HG03103 (cell line): ENCODE data around the gene RRBP1.

Source experiments
- ATAC-seq: cut with Tn5 transposase; IDR thresholded peaks from one replicate; pipeline ENCODE4 v1.9.1; 2021; ENCODE audit warnings: low read depth; ENCODE audit not compliant: unreplicated experiment

RRBP1 gene

DNA sequence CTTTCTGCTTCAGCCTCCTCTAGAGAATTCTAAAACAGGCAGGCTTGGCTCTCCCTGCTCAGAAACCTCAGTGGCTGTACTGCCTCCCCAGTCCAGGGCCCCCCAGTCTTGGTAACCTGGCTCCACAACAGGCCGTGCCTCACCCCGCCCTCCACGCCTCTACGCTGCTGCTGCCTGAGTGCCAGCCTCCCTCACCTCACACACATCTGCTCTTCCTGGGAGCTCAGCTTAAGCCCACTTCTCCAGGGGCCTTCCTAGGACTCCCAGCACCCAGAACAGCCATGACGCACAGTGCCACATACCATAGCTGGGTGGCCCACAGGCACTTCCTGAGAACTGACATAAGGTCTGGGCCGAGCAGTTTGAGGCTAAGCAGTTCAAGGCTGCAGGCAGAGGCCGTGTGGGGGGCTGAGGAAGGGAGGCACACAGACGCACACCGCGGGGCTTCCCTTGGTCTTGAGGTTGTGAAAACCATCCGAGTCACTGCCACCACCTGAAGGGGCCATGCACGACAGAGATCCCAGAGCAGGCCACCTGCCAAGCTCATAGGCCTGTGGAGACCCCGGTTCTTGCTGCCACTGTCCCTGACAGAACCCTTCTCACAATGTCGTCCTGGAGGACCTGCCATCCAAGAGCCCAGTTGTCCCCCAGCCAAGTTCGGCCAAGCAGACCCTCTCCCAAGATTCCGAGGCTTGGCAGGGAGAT lies 69.6 kb downstream of the RRBP1 start:
- ATAC-seq, result no peak

DNA sequence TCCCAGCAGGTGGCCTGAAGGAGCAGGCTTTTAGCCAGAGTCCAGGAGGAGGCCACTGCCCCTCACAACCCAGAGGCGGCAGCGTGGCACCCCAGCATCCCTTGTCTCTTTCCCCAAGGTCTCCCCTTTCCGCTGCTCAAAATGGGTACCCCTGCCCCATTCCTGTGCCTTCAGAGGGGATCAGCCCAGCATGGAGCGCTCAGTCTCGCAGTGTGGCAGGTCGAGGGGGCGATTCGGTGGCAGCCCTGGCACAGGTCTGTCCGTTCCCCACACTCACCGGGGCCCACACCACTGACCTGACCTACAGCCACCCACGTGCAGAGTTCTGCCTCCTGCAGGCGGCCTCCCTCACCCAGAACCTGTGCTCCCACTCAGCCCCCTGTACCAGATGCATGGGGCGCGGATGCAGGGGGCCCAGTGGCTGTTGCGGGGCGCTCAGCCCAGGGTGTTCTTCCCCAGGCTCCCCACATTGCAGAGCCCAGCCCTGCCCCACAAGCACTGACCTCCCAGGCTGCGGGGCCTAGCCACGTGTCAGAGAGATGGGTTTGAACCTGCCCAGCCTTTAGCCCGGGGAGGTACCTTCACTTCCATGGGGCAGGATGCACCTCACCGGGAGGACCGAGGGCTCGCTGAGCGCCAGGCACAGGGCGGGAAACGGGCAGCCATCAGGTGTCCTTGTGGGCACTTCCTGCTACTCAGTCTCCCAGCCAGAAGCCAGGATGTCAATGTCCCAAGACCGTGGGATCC lies 70.3 kb downstream of the RRBP1 start:
- no peak for ATAC-seq

DNA sequence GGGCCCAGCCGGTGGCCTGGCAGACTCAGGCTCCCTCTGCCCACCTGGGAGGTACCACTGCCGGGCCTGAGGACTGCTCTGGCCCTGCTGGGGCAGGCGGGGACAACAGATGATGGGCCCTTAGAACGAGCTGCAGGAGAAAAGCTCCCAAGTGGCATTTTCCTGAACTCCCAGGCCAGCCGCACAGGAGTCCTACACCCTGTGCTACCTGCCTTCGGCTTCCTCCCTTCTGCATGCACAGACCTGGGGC lies 70.8 kb downstream of the RRBP1 start:
- ATAC-seq, result no peak

DNA sequence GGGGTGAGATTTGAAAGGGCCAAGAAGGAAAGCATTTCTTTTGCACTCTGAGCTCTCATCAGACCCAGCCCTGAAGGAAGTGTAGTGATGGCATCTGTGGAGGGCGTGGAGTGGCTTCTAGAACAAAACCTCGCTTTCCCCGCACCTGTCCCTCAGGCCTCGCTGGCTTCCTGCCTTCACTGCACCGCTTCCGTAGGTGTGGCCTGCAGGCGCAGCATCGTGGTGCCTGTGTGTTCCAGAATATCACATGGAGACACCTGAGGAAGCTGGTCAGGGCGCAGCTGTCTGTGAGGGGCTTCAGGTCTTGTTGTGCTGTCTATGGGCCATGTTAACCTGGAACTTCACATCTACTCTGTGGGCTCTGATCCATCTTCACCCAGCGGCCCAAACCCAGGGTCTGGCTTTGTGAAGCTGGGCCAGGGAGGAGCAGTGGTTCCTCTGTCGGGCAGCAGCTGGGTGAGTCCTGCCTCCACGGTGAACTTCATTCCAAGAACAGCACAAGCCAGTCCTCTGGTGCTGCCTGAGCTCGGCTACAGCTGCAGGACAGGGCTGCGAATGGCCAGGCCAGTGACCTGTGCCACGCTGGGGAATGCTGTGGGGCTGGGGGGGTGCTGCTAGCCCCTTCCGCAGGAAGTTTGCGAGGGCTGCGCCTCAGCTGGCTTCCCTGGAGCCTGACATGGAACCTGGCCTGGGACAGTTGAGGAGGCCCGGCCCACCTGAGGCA lies 71.3 kb downstream of the RRBP1 start:
- ATAC-seq, result no peak

DNA sequence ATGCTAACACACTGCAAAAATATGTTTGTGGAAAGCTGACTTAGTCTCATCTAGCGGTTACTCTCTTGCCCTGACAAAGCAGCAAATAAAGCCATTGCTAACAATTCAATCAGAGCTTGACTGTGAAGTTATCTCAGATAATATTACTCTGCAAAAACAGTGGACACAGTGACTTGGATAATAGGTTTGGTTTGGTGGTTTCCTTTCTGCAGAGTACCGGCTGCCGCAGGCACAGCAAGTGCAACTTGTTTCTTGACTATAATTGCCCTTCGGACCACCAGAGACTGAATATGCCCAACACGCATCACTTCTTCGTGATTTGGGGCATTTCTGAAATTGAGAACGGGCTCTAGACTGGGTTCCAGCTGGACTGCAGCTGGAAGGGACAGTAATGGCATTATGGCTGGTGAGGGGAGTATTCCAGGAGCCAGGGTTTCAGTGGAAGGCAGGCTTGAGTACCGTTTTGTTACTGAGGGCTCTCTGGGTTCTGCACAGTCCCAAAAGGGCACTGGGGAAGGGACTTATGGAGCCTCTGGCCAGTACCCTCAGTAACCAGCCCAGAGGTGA lies 72.1 kb downstream of the RRBP1 start:
- ATAC-seq, result no peak

DNA sequence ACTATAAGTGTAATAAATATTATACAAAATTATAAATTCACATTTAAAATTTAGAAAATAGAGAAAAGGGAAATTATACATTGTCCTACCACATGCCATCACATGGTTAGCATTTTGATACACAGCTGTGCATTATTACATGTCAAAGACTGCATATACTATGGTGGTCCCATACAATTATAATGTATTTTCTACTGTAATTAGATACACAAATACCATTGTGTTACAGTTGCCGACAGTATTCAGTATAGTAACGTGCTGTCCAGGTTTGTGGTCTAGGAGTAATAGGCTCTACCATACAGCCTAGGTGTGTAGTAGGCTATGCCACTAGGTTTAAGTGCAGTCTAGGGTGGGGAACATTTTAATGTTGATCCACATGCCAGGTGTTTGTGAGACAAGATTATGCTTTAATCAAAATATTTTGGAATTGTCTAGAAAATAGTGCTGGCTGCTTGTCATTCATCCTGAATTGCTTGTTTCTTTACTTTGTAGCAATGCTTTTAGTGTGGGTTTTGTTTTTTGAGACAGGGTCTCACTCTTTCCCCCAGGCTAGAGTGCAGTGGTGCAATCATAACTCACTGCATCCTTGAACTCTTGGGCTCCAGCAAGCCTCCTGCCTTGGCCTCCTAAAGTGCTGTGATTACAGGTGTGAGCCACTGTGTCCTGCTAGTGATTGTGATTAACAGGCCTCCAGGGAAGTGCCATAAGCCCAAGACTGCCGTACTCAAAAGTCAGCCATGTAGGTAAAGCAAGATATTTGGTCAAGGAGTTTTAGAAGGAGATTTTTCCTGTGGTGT lies 73.1 kb downstream of the RRBP1 start:
- no peak for ATAC-seq

DNA sequence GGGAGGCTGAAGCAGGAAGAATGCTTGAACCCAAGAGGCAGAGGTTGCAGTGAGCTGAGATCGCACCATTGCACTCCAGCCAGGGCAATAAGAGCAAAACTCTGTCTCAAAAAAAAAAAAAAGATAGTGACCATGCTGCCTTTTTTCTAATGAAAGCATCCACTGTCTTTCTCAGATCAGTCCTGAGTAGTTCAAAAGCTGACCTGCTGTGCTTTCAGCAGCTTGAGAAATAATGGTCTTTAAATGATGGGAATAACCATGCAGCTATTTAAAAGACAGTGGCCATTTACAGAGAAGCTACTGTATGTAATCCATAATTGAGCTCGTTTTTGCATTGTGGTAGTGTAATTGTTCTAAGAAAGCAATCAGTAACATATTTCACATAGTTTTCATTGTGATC lies 76.0 kb downstream of the RRBP1 start:
- ATAC-seq, result no peak

DNA sequence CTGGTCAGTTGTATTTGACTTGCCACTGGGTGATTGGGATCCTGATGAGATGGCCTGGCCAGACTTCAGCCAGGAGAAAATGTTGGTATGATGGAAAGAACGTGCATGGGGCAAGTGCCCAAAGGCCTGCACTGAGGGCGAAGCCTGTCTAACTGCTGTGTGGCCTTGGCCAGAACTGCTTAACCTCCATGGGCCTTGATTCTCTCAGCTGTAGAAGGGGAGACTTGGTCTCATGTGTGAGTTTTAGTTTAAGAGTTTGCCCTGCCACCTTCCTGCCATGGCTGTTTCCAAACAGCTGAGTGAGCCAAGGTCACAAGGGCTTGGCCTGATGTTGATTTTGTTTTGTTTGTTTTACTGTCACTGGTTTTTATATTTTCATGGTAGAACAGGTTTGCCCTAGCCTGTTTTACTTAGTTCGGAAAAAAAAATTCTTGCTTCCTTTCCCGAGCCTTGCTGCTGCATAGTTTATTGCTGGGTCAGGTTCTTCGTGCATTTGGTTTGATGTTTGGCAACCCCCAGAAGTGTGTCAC lies 76.8 kb downstream of the RRBP1 start:
- ATAC-seq, result no peak

DNA sequence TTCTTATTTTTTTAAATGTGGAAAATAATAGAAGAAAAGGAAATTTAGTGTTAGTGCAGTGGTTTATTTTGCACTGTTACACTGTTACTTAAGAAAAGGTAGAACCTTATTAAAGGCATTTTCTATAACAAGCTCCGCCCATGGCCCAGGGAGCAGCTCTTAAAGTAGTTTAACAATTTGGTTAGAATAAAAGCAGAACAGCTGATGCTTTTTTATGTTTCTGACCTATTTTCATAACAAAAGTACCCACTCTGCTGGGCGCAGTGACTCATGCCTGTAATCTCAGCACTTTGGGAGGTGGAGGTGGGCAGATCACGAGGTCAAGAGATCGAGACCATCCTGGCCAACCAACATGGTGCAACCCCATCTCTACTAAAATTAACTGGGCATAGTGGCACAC lies 79.5 kb downstream of the RRBP1 start:
- ATAC-seq, result no peak

DNA sequence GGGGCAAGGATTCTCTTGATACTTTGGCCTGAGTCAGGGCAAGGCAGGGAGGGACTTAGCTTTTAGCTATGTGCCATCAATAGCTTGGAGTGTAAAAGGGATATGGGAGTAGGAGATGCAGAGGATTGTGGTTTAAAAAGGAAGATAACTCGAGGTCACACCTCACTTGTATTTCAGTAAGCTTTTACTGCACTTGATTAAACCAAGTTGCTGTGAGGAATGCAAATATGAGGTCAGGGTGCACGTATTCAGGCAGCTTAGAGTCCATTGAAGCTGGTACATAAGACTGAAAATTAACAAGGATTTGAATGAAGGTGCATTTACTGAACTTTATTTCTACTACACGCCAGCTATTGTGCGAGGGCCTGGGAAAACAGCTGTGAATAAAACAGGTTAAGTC lies 80.1 kb downstream of the RRBP1 start:
- ATAC-seq, result no peak

DNA sequence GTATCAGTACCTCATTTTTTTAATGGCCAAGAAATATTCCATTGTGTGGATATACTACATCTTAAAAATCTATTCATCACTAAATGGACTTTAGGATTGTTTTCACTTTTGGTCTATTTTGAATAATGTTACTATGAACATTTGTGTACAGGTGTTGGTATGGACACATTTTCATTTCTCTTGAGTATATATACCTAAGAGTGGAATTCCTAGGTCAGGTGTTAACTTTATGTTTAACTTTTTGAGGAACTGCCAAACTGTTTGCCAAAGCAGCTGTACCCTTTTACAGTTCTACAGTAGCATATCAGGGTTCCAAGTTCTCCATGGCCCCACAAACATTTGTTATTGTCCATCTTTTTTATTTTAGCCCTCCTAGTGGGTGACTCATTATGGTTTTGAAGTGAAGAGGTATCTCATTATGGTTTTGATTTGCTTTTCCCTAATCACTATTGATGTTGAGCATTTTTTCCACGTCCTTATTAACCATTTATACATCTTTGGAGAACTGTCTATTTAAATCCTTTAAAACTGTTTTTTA lies 84.0 kb downstream of the RRBP1 start:
- no peak for ATAC-seq

DNA sequence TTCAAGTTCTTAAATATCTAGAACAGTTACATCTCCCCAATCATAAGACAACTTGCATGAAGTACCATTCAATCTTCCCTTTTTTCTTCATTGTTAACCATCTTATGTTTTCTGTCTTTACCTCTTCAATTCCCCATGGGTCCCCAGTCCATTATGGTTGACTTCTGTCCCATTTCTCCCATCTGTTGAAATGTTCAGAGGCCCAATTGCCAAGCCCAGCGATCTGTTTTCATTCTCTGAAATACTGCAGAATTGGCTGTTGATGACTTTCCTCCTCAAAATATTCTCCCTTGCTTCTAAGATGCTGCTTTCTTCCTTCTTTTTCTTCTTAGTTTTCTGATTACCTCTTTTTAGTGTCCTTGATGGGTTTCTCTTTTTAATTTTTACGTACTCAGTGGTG lies 86.2 kb downstream of the RRBP1 start:
- ATAC-seq, result no peak

DNA sequence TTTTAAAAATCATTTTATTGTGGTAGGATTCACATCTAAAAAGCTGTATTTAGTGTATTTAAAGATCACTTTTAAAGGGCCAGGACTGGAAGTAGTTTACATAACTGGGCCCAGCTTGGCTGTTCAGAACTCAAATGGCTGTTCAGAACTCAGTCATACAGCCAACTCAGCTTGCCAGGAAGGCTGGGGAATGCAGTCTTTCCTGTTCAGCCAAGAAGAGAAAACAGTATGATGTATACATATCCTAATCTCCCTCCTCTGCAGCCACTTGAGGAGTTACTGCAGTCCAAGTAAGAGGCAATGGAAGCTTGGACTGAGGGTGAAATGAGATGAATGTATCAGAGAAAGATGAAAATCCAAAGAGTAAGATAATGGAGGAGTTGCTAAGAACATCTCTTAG lies 87.6 kb downstream of the RRBP1 start:
- no peak for ATAC-seq

DNA sequence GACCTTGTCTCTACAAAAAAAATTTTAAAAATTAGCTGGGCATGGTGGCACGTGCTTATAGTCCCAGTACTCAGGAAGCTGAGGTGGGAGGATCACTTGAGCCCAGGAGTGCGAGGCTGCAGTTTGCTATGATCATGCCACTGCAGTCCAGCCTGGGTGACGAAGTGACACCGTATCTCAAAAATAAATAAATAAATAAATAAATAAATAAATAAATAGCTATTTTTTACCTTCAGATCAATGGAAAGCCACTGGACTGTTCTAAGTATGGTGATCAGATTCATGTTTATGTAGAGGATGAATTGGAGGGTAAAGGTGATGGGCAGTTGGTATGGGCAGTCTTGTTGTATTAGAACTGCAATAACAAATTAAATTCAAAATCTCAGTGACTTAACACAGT lies 88.1 kb downstream of the RRBP1 start:
- ATAC-seq, result no peak

DNA sequence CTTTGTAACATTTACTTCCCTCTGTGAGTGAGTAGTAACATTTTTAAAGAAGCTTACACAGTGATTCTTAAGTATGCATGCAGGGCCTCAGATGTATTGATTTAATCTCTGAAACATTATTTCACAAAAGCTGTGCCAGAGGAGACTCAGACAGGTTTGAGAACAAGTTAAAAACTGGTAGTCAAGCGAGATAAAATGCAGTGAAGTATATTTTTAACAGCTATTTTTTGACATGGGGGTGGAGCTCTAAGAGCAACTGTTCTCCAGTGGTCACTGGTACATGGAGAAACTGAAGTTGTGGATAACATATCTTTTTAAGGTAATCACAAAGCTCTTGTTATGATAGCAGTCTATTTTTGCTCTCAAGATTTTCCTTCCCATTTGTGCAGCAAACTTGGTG lies 91.8 kb downstream of the RRBP1 start:
- ATAC-seq, result no peak

DNA sequence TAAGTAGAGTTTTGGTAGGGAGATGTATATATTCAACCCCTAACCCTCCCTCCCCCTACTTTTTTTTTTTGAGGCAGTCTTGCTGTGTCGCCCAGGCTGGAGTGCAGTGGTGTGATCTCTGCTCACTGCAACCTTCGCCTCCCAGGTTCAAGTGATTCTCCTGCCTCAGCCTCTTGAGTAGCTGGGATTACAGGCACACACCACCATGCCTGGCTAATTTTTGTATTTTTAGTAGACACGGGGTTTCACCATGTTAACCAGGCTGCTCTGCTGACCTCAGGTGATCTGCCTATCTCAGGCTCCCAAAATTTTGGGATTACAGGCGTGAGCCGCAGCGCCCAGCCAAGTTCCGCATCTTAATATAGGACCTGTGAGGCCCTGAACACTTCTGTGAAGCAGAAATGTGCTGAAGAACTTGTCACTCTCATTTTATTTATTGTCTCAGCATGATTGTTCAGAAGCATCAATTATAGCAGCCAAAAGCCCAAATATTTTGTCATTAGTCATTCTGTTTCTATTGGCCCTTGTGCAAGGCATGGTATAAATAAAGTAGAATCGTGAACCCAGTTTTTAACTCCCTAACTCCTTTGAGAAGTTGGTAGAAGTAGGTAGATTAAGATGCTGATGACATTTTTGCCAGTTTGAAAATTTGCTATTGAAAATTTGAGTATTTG lies 92.7 kb downstream of the RRBP1 start:
- ATAC-seq, result no peak

DNA sequence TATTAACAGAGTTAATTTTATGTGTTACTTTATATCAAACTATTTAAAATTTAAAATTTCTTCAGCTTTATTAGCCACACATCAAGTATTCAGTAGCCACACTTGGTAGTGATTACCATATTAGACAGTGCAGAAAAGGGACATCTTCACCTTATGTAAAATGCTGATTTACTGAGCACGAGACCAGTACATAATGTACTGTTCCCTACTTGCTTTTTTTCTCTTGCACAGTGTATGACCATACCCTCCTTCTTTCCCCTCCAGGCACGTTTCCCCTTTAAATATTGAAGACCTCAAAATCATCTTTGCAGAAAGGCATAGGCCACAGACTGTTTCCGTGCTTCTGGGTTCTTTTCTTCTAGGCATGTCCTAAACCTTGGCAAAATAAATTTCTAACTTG lies 94.2 kb downstream of the RRBP1 start:
- ATAC-seq, result no peak

DNA sequence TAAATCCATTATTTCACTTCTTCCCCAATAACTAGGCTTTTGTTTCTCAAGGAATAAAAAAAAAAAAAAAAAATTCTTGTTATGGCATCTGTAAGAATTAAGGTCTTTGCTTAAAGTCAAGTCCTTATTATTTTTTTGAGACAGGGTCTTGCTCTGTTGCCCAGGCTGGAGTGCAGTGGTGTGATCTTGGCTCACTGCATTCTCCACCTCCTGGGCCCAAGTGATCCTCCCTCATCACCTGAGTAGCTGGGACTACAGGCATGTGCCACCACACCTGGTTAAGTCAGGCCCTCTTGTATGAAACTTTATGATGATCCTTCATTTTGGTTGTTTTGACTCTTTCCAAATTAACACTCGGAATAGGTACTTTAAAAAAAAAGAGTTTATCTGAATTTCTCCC lies 94.9 kb downstream of the RRBP1 start:
- ATAC-seq, result no peak

DNA sequence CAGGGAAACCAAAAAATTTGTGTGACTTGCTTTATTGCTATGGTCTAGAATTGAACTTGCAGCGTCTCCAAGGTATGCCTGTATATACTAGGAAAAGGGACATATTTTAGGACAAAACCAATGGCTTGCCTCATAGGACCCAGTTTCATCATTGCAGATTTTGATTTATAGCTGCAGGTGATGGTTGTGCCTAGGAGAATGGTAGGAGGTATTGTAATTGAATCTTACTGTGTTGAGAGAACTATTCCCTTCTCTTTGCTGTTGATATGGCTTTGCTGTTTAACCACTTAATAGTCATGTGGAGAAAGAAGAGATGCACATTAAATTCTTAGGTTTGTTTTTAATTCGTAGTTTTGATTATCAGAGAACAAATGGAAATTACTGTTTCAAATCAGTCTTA lies 95.8 kb downstream of the RRBP1 start:
- no peak for ATAC-seq

DNA sequence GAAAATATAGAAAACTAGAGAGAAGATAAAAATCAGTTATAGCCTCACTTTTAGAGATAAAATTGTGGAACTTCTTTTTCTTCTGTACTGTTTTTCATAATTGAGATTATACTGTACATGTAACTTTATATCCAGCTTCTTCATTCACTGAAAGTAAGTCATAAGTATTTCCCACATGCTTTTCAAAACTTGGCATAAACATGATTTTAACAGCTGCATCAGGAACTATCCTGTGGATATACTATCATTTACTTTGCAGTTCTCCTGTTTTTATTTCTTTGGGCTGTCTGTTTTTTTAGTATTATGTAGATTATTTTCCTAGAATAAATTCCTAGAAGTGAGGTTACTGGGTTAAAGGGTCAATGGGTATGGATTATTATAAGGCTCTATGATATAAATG lies 97.4 kb downstream of the RRBP1 start:
- ATAC-seq, result no peak
